CD4-positive, alpha-beta T cell treated with Interferon alpha-2 for 1 hour (primary cell): ENCODE results near the gene ENTREP1.
"Not testable (repeated sequence)": the region's sequence is repeated elsewhere in the genome, so short reads cannot be mapped to it uniquely, and the experiment has no call there.

Source experiments
- DNase-seq, 2 donors: peaks; one replicate each; pipeline ENCODE4 v3.0.0-alpha.2; 2020 to 2022

Gene ENTREP1

GRCh38 chr9:69324549-69325401, at the start of gene ENTREP1:
TSS of gene ENTREP1 (plus strand) at chr9:69325215. CDS start at chr9:69325310, 95 bp downstream.
- DNase-seq = no peak

GRCh38 chr9:69276775-69277174, 48.2 kb upstream of the ENTREP1 start:
- DNase-seq = no peak

- DNase-seq = no peak
Observed at GRCh38 chr9:69279084-69279731, 45.8 kb upstream of the ENTREP1 start.

DNA sequence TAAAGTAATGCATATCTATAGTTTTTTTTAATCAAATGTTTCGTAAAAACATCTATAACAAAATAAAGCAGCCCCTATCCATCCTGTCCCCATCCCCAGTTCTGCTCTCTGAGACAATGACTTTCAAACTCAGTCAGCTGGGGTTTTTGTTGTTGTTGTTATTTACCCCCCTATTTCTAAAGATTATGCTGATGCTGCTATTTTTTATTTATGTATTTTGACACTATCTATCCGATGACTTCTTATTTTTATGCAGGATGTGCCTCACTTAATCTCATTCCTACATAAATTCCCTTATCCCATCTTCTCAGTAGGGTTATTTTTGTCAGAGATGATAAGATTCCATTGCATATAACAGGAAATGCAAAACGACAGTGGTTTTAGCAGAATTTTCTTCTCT, 45.3 kb upstream of the ENTREP1 start:
- DNase-seq = no peak

- DNase-seq = no peak
Observed at GRCh38 chr9:69283003-69283402, 42.0 kb upstream of the ENTREP1 start.

DNA sequence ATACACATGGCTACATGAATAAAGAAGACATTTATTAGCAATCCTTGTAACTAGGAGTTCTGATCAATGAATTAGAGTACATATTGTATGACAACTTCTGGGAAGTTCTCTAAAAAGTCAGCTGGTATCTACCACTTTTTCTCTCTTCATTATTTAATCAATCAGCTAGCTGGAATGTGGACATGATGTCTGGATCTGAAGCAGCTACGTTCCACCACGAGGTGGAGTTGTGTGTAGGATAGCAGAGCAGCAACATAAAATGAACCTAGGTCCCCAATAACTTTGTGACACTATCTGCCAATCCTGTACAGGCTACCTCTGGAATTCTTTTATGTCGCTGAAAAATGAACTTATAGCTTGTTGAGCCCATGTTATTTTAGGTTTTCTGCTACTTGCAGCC, 32.9 kb upstream of the ENTREP1 start:
- DNase-seq = no peak

DNA sequence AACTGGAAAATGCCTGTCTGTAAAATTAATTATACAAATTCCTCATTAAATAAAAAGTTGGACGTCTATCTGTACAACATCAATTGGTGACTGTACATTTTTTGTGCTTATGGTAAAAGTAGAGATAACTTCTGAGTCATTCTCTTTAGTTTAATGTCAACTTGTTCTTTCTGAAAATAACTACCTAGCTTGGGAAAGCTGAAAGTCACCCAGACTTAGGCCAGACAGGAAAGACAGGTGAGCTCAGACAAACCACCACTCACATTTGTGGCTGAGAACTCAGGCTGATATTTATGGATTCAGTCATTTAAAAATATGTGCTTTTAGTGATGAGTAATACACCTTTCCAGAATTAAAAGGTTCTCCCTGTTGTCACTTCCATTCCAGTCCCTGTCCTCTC, 31.9 kb upstream of the ENTREP1 start:
- DNase-seq = no peak

DNA sequence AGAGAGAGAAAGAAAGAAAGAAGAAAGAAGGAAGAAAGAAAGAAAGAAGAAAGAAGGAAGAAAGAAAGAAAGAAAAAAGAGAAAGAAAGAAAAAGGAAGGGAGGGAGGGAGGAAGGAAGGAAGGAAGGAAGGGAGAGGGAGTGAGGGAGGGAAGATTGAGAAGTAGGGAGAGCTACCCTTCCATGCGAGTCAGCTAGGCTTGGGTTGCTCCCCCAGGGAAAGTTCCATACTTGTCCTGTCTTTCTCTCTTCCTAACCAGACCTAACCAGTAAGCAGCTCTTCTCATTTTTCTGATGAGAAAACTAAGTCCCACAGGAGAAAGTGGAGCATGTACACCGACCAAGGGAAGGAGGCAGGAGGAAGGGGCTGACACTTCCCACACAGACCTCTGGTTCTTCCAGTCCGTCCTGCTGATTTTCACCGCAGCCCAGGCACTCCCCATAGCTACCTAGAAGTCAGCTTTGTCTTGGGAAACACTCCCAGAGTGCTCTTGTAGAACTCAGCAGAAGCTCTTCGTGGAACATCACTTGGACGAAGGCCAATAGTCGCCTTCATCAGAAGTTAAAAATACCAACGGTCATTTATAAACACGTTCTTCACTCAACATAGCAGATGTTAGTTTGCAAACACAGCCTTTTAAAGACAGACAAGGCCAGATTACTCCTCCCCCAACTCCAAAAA, 29.0 kb upstream of the ENTREP1 start:
- no peak for DNase-seq

GRCh38 chr9:69297300-69297980, 27.6 kb upstream of the ENTREP1 start:
- no peak for DNase-seq

- DNase-seq = no peak
Observed at GRCh38 chr9:69299315-69299714, 25.7 kb upstream of the ENTREP1 start.

DNA sequence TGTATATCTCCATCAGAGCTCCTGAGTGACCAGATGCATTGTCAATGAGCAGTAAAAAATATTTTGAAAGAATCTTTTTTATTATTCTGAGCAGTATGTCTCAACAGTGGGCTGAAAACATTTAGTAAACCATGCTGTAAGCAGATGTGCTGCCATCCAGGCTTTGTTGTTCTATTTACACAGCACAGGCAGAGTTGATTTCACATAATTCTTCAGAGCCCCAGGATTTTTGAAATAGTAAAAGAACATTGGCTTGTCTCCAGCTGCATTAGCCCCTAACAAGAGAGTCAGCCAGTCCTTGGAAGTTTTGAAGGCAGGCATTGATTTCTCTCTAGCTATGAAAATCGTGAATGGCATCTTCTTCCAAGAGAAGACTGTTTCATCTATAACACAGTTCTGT, 25.2 kb upstream of the ENTREP1 start:
- no peak for DNase-seq

- DNase-seq = no peak
Observed at GRCh38 chr9:69303331-69303730, 21.7 kb upstream of the ENTREP1 start.

DNA sequence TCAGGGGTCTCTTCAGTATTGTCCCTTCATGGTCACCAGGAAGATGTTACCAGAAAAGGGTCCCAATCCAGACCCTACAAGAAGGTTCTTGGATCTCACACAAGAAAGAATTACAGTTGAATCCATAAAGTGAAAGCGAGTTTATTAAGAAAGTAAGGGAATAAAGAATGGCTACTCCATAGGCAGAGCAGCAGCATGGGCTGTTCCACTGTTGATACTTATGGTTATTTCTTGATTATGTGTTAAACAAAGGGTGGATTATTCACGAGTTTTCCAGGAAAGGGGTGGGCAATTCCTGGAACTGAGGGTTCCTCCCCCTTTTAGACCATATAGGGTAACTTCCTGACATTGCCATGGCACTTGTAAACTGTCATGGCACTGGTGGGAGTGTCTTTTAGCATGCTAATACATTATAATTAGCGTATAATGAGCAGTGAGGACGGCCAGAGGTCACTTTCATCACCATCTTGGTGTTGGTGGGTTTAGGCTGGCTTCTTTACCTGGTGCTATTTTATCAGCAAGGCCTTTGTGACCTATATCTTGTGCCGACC, 18.0 kb upstream of the ENTREP1 start:
- DNase-seq = not testable (repeated sequence)

- DNase-seq = no peak
Observed at GRCh38 chr9:69307446-69308205, 17.4 kb upstream of the ENTREP1 start.

- no peak for DNase-seq
Observed at GRCh38 chr9:69308206-69308931, 16.6 kb upstream of the ENTREP1 start.

DNA sequence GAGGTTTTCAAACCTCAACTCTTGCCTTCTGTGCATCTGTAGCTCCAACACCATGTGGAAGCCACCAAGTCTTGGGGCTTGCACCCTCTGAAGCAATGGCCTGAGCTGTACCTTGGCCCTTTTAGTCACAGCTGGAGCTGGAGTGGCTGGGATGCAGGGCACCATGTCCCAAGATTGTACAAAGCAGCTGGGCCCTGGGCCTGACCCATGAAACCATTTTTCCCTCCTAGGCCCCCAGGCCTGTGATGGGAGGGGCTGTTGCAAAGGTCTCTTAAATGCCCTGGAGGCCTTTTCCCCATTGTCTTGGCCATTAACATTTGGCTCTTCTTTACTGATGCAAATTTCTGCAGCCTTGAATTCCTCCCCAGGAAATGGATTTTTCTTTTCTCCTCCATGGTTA, 11.8 kb upstream of the ENTREP1 start:
- DNase-seq = no peak

DNA sequence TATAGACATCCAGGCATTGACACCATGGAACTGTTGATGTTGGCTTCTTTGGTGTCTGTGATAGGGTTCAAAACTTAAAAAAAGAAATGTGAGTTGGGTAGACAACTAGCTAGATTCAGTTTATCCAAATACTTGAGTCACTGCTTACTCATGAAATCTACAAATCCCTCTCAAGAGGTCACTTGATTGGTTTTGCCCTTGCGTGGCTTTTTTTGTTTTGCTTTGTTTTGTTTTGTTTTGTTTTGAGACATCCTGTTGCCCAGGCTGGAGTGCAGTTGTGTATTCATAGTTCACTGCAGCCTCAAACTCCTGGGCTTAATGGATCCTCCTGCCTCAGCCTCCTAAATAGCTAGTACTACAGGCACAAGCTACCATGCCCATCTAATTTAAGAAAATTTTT, 10.5 kb upstream of the ENTREP1 start:
- DNase-seq = no peak

DNA sequence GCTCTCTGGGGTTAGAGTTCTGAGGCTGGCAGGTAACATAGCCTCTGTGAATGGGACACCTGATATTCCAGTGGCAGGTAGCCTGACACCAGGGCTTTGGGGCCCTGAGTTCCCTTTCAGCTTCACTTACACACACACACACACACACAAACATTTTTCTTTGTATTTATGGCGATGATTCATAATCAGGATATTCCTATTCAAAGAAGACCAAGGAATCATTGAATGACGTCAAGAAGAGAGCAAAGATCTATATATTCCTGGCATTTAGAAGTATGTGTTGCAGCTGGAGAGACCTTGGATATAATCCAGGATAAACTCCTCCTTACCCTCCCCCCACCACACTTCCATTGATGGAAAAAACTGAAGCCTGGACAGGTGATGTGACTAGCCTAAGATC, 7.9 kb upstream of the ENTREP1 start:
- no peak for DNase-seq

- DNase-seq = no peak
Observed at GRCh38 chr9:69317894-69318293, 7.1 kb upstream of the ENTREP1 start.

- no peak for DNase-seq
Observed at GRCh38 chr9:69319324-69320025, 5.5 kb upstream of the ENTREP1 start.

- no peak for DNase-seq
Observed at GRCh38 chr9:69322256-69322655, 2.8 kb upstream of the ENTREP1 start.
